HG03442 (cell line): ENCODE measurements around the gene TPCN2.

Source experiments
- ATAC-seq: cut with Tn5 transposase; IDR thresholded peaks from one replicate; pipeline ENCODE4 v1.9.1; 2021; ENCODE audit warnings: mild to moderate bottlenecking, moderate library complexity; ENCODE audit not compliant: unreplicated experiment

TPCN2 gene

GRCh38 chr11:69035946-69036340, 12.8 kb upstream of the TPCN2 start:
- no peak for ATAC-seq

GRCh38 chr11:69037074-69037473, 11.7 kb upstream of the TPCN2 start:
- no peak for ATAC-seq

DNA sequence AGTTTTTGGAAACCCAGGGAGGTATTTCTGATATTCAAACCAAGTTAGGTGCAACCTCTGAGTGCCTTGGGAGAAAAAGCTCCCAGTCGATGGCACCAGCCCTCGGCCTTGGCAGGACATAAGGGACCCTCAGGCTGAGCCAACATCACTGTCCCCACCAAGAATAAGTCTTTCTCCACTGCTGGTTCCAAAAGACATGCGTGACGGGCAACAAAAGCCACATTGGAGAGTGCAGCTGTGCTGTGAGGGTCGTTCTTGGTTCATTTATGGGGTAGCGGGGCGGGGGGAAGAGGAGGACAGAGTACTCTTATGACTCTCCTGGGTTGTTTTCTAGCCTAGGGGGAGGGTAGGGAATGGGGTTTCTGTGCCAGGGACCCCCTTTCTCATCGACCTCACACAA, 11.2 kb upstream of the TPCN2 start:
- ATAC-seq, result no peak

- no peak for ATAC-seq
These were observed 9.2 kb upstream of the TPCN2 start for GRCh38 chr11:69039501-69039900.

GRCh38 chr11:69040051-69040450, 8.7 kb upstream of the TPCN2 start:
- ATAC-seq, result no peak

DNA sequence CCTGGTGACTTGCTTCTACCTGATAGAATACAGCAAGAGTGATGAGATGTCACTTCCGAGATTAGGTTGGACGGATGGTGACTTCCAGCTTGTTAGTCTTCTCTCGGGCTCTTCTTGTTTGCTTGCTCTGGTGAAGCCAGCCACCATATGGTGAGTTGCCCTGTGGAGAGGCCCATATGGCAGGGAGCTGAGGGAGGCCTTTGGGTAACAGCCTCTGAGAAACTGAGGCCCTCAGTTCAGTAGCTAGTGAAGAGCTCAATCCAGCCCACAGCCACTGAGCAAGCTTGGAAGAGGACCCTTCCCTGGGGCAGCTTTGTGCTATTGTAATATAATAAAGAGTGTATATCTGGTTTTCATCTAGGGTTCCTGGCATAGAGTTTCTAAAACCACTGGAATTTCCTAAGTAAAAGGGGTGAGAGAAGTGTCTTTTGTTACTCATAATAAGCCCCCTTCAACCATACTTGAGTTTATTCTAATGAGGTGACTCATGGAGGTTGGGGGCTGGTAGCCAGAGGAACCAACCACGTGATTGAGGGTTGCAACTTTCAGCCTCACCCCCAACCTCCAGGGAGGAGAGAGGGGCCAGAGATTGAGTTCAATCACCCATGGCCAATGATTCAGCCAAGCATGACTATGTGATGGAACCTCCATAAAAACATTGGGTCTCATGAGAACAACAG, 8.0 kb upstream of the TPCN2 start:
- ATAC-seq, result no peak

DNA sequence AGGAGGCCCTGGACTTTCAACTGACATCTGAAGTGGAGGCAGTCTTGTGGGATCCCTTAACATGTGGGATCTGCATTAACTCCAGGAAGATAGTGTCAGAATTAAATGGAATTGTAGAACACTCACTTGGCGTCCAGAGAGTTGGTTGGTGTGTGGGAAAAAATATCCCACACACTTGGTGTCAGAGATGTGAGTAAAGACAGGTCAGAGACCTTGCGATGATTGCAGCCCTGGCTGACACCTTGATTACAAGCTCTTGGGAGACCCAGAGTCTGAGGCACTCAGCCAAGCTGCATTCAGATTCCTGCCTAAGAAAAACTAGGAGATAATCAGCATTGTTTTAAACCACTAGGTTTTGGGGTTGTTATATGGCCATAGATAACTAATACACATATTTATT, 7.2 kb upstream of the TPCN2 start:
- ATAC-seq, result no peak

DNA sequence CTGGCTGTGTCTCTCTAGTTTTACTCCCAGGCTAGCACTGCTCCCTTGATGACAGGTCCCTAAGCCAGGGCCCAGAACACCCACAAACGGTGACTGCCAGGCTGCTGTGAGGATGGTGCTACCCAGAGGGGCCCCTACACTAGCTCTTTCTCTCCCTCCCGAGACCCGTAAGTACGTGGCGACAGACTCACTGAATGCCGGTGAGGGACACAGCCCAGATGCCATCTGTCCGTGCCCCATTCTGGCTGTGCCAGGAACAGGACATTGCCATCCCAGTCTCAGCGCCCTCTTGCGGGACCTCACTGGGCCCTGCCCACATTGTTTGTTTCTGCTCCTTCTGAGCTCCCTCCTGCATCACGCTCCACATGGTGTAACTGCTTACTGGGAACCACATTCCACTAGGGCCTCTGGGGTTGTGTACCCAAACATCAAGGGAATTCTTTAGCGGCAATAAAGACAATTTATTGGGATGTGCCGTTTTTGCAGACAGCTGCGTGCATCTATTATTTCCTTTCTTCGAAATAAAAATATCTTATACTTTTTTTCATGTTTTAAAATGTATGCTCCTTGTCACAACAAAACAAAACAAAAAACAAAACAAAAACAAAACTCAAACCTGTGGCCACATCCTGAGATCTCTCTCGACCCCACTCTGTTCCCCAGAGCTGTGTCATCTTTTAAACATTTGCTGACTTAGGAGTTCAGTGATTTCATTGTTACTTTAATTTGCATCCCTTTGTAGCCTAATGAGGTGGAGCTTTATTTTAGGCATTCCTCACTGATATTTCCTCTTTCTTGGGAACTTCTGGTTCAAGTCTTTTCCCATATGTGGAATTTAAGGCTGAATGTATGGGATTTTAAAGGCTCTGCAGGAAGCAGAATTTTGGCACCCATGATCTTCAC, 4.4 kb upstream of the TPCN2 start:
- no peak for ATAC-seq

GRCh38 chr11:69048031-69048693, 570 bp upstream of the TPCN2 start:
- ATAC-seq, result no peak

DNA sequence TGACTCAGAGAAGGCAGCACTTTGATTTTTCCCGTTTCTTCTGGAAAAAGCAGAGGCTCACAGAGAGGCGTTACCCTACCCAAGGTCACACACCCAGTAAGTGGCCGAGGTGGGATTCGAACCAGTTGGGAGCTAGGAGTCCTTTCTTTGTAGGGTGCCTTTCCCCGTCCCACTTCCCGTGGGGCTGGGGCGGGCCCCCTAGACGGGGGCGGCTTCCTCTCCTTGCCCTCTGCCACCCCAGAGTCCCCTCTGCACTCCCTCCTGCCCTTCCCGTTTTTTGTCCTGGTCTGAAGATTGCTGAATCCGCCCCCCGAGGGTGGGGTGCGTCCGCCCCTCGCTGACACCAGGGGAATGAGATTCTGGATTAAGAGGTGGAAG, 747 bp downstream of the TPCN2 start:
- ATAC-seq, result no peak

GRCh38 chr11:69050592-69051380, 2.1 kb downstream of the TPCN2 start:
- no peak for ATAC-seq

DNA sequence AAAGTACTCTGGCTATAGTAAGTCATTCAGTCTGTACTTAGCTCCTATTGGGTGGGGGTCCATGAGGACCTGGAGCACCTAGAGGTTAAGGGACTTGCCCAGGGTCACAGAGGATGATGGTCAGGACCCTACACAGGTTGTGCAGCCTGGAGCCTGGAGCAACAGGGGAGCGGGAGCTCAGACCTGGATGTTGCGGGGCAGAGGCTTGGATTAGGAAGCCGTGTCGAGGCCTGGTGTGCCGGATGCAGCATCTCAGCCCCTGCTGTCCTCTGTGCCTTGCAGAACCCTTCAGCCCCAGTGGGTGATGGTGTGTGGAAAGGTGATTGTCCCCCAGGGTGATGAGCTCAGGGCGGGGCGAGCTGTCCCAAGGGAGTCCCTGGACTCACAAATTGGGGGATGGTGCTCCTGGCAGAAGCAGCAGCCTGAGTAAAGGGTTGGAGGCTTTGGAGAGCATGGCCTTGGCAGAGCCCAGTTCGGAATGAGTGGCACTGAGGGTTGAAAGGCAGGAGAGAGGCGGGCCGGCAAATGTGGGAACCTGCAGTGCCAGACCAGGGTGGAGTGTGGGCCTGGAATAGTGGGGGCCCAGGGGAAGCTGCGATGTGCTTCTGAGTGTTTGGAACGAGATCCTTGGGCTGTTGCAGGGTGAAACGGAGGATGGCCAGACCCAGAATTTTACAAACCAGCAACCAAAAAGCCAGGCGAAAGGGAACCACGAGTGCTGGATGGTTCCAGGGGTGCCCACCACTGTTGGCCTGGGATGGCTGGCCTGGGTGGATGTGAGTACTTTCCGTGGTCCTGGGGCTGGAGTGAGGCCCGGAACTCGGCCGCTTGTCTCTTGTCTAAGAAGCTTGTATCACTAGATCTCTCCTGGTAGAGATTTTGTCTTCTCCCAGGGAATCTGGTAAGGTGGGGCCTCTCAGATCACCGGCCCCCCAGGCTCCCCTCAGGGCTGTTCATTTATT, 2.9 kb downstream of the TPCN2 start:
- ATAC-seq, result no peak

DNA sequence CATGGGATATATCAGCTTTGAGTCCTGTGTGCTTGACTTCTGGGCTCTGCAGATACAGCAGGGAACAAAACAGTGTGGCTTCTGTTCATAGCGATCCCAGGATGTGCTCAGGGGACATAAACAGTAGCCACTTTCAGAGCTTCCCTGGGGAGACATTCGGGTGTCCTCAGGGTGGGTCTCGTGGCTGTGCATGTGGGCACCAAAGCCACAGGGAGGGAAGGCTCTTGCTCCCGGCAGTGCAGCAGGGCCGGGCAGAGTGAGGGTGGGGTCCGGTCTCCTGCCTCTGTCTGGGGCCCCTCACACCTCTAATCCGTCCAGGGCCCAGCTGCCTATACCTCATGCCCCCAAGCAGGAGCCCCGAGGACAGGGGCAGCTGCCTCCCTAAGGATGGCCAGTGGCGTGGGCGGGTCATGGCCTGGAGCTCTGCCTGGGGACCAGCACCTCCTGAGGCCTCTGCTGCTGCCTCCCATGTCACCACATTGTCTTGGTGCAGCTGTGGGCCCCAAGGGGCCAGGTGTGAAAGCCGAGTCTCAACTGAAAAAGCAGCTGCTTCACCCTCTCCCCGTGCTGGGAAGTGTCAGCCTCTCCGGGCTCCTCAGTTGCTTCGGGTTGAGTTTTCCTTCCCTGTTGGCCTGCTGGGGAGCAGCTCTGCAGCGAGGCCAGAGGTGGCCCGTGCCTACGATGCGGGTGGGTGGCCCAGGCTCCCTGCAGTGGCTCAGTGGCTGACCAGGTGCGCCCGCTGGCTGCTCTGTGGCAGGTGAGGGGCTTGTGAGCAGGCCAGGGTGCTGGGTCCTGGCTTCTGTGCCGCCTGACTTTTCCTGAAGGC, 3.8 kb downstream of the TPCN2 start:
- no peak for ATAC-seq

- no peak for ATAC-seq
These were observed 4.4 kb downstream of the TPCN2 start for GRCh38 chr11:69053169-69053477.

DNA sequence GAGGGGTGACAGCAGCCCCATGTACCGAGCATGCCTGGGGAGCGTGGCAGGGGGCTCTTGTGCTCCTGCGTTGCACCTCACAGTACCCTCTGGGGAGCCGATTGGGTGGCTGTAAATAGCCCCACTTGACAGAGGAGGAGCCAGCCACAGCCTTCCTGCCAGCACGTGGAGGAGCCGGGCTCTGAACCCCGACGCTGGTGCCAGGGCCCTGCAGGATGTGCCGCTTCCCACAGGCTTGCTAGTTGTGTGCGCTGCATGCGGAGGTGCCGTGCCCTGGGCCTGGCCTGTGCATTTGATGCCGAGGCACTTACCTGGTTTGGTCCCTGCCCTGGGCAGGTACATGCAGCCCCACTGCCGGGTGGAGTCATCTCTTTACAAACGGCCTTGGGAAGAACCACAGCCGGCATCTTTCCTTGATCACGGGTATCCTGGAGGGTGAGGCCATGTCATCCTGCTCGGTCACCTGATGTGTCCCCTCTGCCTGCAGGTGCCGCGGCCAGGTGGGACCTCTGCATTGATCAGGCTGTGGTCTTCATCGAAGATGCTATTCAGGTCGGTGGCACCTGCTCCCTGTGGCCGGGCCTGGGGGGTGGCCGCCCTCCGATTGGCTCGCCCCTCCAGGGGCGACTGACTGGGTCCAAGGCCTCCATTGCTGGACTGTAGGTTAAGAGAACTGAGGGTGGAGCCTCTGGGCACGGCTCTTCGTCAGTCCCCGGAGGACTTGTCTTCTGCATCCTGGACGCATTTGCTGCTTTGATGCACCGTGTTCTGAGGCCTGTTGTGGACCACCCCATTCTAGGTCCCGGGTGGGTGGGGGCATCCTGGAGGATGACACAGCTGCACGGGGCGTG, 5.0 kb downstream of the TPCN2 start:
- no peak for ATAC-seq

- ATAC-seq, result no peak
These were observed 5.9 kb downstream of the TPCN2 start for GRCh38 chr11:69054397-69055211.

GRCh38 chr11:69055212-69055586, 6.5 kb downstream of the TPCN2 start:
- no peak for ATAC-seq
